SK-N-DZ (cell line): Measurements from ENCODE around the gene PPP6R3.

ENCODE experiments used
- DNase-seq: peaks from one replicate; pipeline ENCODE4 v3.0.0-alpha.2; 2015; ENCODE audit warnings: low spot score

Gene PPP6R3

DNA sequence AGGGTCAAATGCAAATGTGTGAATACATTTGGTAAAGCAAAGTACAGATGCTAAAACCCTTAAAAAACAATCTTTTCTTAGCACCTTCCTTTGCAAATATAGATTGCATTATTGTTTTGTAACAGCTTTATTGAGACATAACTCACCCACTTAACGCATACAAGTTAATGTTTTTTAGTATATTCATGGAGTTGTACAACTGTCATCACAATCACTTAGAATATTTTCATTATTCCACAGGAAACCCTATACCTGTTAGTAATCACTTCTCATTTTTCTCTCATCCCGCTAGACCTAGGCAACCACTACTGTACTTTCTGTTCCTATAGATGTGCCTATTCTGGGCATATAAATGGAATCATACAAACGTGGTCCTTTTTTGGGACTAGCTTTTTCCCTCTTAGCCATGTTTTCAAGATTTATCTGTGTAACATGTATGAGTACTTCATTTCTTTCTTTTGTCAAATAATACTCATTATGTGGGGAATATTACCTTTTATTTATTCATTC is 34.7 kb downstream of the PPP6R3 start:
- no peak for DNase-seq

DNA sequence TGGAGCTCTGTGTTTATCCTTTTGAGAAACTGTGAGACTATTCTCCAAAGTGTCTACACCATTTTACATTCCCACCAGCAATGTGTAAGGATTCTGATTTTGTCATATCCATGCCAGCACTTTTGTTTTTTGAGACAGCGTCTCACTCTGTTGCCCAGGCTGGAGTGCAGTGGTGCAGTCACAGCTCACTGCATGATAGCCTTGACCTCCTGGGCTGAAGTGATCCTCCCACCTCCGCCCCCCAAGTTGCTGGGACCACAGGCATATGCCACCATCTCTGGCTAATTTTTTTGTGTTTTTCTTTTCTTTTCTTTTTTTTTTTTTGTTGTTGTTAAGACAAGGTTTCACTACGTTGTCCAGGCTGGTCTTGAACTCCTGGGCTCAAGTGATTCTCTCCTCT is 35.3 kb downstream of the PPP6R3 start:
- no peak for DNase-seq

DNA sequence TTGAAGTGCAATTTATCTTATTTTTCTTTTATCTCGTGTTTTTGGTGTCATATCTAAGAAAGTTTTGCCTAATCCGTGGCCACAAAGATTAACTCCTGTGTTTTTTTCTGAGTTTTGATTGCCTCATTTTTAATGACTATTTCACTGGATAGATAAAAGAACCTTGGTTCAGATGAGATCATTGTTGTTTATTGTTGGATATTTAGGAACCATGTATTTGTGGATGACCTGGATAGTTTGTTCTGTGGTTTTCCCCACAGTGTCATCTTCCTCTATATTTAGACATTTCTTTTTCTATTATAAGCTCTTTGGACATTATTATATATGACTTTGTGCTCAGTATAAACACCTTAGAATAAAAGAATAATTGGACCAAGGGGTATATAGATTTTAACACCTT is 37.2 kb downstream of the PPP6R3 start:
- no peak for DNase-seq

DNA sequence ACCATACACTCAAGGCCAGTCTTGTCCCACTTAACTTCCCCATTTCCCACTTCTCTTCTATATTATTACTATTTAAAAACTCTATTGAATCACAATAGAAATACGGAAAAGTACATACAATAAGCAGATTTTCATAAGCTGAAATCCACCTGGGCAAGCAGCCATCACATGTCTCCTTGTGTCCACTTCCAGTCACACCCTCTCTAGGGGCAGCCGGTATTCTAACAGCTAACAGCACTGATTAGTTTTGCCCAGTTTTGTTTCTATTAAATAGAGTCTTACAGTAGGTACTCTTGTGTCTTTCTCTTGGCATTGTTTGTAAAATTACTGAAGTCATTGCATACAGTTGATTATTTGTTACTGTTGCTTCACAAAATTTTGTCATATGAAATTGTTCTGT is 37.8 kb downstream of the PPP6R3 start:
- no peak for DNase-seq

- no peak for DNase-seq
These were observed 38.6 kb downstream of the PPP6R3 start for GRCh38 chr11:68498903-68499883.

- no peak for DNase-seq
These were observed 39.7 kb downstream of the PPP6R3 start for GRCh38 chr11:68500206-68500605.

DNA sequence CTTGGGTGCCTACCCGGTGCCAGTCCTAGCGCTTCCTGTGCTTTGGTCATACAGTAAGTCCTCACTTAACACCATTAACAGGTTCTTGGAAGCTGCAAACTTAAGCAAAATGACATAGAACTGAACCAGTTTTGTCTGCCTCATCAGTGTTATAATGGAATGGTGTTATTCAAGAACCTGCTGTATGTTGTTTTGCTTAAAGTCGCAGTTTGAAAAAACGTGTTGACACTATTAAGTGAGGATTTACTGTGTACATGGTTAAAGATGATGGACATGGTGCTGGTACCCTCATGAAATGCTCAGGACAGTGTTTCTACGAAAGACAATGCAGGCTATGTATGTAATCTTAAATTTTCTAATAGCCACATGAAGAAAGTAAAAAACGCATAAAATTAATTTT is 41.3 kb downstream of the PPP6R3 start:
- no peak for DNase-seq

DNA sequence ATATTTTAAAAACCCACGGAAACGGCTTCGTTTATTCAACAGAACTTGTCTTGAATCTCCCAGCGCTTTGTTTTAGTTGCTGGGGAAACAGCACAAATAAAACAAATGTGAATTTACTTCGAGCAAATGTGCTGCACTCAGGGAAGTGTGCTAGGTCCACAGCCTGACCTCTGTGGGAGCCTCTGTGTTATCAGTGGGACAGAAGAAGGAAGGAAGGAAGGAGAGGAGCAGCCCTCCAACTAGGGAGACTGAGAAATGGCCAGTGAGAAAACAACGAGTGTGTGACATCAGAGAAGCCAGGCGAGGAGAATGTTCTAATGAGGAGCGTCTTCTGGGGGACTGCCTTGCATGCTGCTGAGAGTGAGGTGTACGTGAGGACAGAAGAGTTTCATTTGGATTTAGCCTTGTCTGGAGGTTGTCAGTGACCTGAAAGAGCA is 42.7 kb downstream of the PPP6R3 start:
- DNase-seq = no peak

DNA sequence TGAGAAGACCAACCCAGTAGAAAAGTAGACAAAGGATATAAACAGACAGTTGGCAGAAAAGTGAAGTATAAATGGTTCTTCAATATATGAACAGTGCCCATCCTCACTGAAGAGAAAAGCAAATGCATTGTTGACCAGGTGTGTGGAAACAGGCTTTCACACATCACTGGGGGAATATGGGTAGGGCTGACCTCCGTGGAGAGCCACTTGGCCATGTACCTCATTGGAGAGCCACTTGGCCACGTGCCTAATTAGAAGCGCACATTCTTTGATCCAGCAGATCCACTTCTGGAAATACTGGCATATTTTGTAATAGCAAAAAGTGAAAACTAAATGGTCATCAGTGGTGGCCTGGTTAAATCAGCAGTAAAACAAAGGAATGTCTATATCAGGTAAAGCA is 43.2 kb downstream of the PPP6R3 start:
- DNase-seq = no peak

GRCh38 chr11:68504432-68505066 is 44.0 kb downstream of the PPP6R3 start:
- DNase-seq = no peak

GRCh38 chr11:68505596-68505995 is 45.0 kb downstream of the PPP6R3 start:
- no peak for DNase-seq

DNA sequence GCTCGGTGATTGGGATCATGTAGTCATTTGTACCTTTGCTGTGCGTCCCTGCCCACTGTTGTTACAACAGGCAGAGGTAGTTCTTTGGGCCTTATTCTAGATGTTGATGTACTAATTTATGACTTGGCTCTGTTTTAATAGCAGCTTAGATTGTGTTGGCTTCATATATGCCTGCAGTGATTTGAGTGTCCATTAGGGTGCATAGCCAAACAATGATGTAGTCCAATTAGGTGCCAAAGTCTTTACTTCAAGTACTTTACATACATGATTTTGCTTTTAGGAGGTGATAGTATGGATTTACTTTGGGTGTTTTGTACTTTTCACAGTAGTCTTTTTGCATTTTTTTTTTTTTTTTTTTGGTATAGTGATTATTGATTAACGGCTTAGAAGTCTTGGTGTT is 46.4 kb downstream of the PPP6R3 start:
- no peak for DNase-seq

GRCh38 chr11:68508425-68508824 is 47.9 kb downstream of the PPP6R3 start:
- DNase-seq = no peak

DNA sequence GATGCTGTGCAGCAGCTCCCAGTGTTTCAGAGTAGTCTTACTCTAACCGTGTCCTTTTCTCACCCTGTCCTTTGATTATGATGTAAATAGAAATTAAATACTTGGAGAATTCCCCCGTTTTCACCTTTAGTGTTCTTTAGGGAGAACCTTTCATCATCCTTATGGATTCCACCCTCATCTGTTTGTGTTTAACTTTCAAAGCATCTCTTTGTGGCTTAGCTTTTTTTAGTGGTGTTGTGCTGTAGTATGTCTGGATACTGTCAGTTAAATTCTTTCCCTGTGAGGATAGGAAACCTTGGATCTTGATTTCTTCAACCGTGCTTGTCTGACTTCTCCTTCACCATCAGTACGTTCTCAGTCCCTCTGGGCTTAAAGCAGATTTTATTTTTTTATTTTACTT is 48.5 kb downstream of the PPP6R3 start:
- no peak for DNase-seq

DNA sequence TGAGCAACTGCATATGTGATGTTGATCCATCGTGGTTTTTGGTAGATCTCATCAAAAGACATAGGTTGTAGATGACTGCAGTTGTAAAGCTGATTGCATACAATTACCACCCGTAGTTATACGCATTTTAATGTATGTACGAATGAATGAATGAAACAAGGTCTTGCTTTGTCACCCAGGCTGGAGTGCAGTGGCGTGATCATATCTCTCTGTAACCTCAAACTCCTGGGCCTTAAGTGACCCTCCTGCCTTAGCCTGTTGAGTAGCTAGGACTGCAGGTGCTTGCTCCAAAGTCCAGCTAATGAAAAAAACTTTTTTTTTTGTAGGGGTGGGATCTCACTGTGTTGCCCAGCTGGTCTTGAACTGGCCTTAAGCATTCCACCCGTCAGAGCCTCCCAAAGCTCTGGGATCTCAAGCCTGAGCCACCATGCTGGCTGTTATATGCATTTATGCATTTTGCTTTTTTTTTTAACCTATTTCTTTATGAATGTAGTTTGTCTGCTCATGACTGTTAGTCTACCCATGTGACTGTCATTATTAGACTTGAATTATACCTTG is 53.5 kb downstream of the PPP6R3 start:
- DNase-seq = no peak

DNA sequence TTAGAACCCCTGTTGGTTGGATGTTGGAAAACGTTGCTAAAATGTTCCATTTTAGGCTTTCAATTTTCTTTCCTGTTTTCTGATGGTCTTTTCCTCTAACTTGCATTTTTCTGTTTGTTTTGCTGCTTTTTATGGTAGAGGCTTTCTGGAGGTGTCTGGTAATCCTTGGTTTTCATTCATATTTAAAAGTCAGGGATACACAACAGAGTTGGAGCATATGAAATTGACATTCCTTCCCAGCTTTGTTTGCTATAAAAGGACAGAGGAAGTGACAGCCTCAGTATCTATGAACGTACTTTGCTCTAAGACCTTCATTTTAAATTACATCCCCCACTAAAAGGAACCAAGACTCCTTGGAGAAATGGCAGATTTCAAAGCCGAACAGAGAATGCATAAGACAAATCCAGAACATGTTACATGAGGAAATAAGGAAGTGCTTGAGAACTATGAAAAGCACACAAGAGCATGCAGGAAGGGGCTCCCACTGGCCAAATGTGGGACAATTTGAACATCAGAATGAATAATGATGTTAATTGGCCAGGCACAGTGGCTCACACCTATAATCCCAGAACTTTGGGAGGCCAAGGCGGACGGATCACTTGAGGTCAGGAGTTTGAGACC is 56.7 kb downstream of the PPP6R3 start:
- no peak for DNase-seq

DNA sequence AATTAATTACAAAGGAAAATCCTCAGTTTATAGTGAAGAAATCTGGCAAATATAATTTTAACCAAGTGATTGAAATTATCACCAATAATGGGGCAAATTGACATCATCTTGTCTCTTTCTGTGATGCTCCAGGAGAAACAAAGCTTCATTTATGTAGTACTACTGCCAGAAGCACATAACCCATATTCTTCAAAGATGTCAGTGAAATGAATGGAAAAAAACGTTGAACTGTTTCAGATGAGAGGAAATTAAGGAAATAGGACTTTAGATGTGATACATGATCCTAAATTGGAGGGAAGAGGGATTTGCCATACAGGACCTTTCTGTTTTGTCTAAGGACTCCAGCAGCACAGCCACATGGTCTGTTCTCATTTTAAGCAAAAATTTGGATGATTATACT is 57.6 kb downstream of the PPP6R3 start:
- no peak for DNase-seq

DNA sequence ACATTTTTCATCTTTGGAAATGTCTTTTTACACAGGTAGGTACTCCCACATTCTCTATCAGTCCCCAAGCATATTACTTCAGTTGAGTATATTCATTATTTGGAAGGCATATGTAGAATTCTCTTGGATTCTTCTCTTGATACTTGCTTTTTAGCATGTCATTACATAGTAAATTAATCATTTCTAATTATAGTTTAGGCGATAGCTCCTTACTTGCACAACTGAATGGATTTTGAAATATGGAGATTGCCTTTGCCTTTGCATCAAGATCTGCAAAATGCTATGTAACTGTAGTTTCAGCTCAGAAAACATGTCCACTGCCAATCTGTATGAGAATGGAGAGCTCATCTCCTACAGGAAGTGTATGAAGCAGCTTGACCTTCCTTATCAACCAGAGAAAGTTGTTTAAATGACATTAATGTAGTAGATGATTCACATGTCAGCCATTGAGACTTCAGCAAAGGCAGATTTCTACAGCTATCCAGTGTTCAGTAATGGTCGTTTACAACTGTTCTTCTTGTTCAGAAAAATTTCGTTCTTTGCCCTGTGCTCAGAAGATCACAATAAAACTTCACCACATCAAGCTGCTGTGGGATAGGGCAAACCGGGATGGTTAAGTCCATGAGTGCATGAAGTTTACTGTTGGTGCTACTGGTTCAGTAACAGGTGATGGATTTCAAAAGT is 61.6 kb downstream of the PPP6R3 start:
- no peak for DNase-seq

- DNase-seq = no peak
These were observed 62.5 kb downstream of the PPP6R3 start for GRCh38 chr11:68523033-68523432.

DNA sequence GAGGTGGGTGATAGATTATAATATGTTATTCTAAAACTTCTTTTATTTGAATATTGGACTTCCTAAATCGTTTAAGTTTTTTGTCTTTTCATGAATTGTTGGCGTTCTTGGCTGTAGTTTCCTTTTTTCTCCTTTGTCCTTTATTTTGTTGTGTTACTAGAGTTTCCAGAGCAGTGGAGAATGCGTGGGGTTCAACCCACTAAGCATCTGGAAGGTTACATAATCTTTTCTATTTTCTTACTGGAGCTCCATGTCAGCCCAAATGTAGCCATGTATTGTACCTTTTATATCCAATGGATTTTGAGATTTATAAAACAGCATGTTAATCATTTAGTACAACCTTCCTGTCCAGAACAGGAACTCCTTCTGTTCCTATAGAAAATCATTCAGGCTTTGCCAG is 63.2 kb downstream of the PPP6R3 start:
- no peak for DNase-seq

GRCh38 chr11:68524213-68524612 is 63.7 kb downstream of the PPP6R3 start:
- no peak for DNase-seq
